Trophoblast cell (in vitro differentiated cells and primary cell): ENCODE measurements around the gene SAMD10.
A peak's percentile ranks its signal among the peaks of the same experiment; 100 is the strongest.

ENCODE experiments used
- DNase-seq, 2 donors: peaks; one replicate each; pipeline ENCODE4 v3.0.0-alpha.2; 2016
- H2AFZ ChIP-seq: 2 replicates; pipeline ENCODE4 v1.6.1; 2013; ENCODE audit warnings: low read length, moderate library complexity, mild to moderate bottlenecking; ENCODE audit not compliant: insufficient read depth, poor library complexity
- H2AK5ac ChIP-seq: 2 replicates; pipeline ENCODE4 v1.6.1; 2013; ENCODE audit warnings: mild to moderate bottlenecking, low read length
- H2BK120ac ChIP-seq: 2 replicates; pipeline ENCODE4 v1.6.1; 2013; ENCODE audit warnings: low read length, mild to moderate bottlenecking, moderate library complexity; ENCODE audit not compliant: insufficient read depth, poor library complexity
- H2BK12ac ChIP-seq: 2 replicates; pipeline ENCODE4 v1.6.1; 2013; ENCODE audit warnings: mild to moderate bottlenecking, low read length, moderate library complexity
- H2BK5ac ChIP-seq: 2 replicates; pipeline ENCODE4 v1.6.1; 2013; ENCODE audit warnings: low read length, low read depth, moderate library complexity, mild to moderate bottlenecking; ENCODE audit not compliant: poor library complexity
- H3K14ac ChIP-seq: 2 replicates; pipeline ENCODE4 v1.6.1; 2013; ENCODE audit warnings: mild to moderate bottlenecking, low read length
- H3K18ac ChIP-seq: 2 replicates; pipeline ENCODE4 v1.6.1; 2013; ENCODE audit warnings: mild to moderate bottlenecking, low read length
- H3K23ac ChIP-seq: 2 replicates; pipeline ENCODE4 v1.6.1; 2013; ENCODE audit warnings: low read length
- H3K27ac ChIP-seq: 2 replicates; pipeline ENCODE4 v1.5.1; 2013; ENCODE audit warnings: low read depth, mild to moderate bottlenecking, inconsistent platforms, low read length, moderate library complexity
- H3K27me3 ChIP-seq: 2 replicates; pipeline ENCODE4 v1.6.1; 2013; ENCODE audit warnings: inconsistent platforms, mild to moderate bottlenecking, low read length, moderate library complexity; ENCODE audit not compliant: insufficient read depth
- H3K36me3 ChIP-seq, 2 experiments: 1 replicate in 1 of 2; 2 replicates in 1 of 2; pipeline ENCODE4 v1.6.1; 2013; ENCODE audit warnings: low read length in 2 of 2, mild to moderate bottlenecking in 2 of 2, moderate library complexity in 1 of 2; ENCODE audit not compliant: insufficient read depth in 2 of 2, control insufficient read depth in 1 of 2
- H3K4ac ChIP-seq: 2 replicates; pipeline ENCODE4 v1.6.1; 2013; ENCODE audit warnings: low read depth, mild to moderate bottlenecking, low read length, moderate library complexity
- H3K4me1 ChIP-seq, 2 experiments: 1 replicate in 1 of 2; 2 replicates in 1 of 2; pipeline ENCODE4 v1.6.1; 2013; ENCODE audit warnings: low read length in 2 of 2, mild to moderate bottlenecking in 2 of 2, moderate library complexity in 1 of 2; ENCODE audit not compliant: insufficient read depth in 2 of 2, control insufficient read depth in 1 of 2
- H3K4me2 ChIP-seq: 2 replicates; pipeline ENCODE4 v1.6.1; 2013; ENCODE audit warnings: inconsistent platforms, mild to moderate bottlenecking, low read length, moderate library complexity
- H3K4me3 ChIP-seq: 2 replicates; pipeline ENCODE4 v1.5.1; 2013; ENCODE audit warnings: mild to moderate bottlenecking, low read depth, low read length, inconsistent platforms
- H3K79me1 ChIP-seq: one replicate; pipeline ENCODE4 v1.6.1; 2013; ENCODE audit warnings: low read length
- H3K79me2 ChIP-seq: 2 replicates; pipeline ENCODE4 v1.6.1; 2013; ENCODE audit warnings: low read length, mild to moderate bottlenecking; ENCODE audit not compliant: control insufficient read depth, insufficient read depth, poor library complexity
- H3K9ac ChIP-seq: 2 replicates; pipeline ENCODE4 v1.6.1; 2013; ENCODE audit warnings: mild to moderate bottlenecking, low read length
- H3K9me3 ChIP-seq: 2 replicates; pipeline ENCODE4 v1.6.1; 2013; ENCODE audit warnings: low read depth, mild to moderate bottlenecking, control low read depth, inconsistent platforms, low read length; ENCODE audit not compliant: insufficient read depth
- H4K12ac ChIP-seq: 2 replicates; pipeline ENCODE4 v1.6.1; 2013; ENCODE audit warnings: low read depth, mild to moderate bottlenecking, low read length, moderate library complexity
- H4K8ac ChIP-seq: 2 replicates; pipeline ENCODE4 v1.6.1; 2013; ENCODE audit warnings: low read depth, mild to moderate bottlenecking, low read length, moderate library complexity
- H4K91ac ChIP-seq: one replicate; pipeline ENCODE4 v1.6.1; 2013; ENCODE audit warnings: low read depth, mild to moderate bottlenecking, low read length, moderate library complexity
- WGBS: extraction: QIAGEN DNeasy Blood & Tissue Kit; methylation state at CpG from one replicate; pipeline ENCODE4 v1.1.7; 2013; ENCODE audit warnings: missing lambda C conversion rate; ENCODE audit not compliant: insufficient read length, insufficient coverage; ENCODE audit errors: extremely low coverage; 5-methylcytosine and 5-hydroxymethylcytosine counted together

Gene SAMD10

DNA sequence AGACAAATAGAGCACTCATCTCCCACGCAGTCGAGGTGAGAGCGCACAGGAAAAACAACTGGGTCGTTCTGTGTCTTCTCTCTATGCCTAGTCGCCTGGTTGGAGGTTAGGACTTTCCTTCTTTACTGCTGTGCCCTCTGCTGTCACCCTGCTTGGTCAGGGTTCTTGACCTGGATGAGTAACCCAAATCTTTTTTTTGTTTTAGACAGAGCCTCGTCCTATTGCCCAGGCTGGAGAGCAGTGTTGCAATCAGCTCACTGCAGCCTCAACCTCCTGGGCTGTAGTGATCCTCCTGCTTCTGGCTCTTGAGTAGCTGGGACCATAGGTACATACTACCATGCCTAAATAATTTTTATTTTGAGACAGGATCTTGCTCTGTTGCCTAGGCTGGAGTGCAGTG lies 26.0 kb upstream of the SAMD10 start:
- H4K12ac ChIP-seq = no peak overlapping the region
- no peak overlapping the region for H2AK5ac ChIP-seq
- H2BK5ac ChIP-seq = no peak overlapping the region
- no peak overlapping the region for H2AFZ ChIP-seq
- H3K18ac ChIP-seq = no peak overlapping the region
- no peak overlapping the region for H3K23ac ChIP-seq
- no peaks in the 10 kb centered on the region for H3K9me3 ChIP-seq
- no CpG with 5 or more reads among the region's 6 CpGs for WGBS
- H4K8ac ChIP-seq = no peak overlapping the region
- H2BK12ac ChIP-seq = no peak overlapping the region
- H3K79me2 ChIP-seq = no peaks in the 10 kb centered on the region
- no peaks in the 10 kb centered on the region for H3K27me3 ChIP-seq
- H3K4me1 ChIP-seq = no peaks in the 10 kb centered on the region
- peaks cover 55 to 69% of the 10 kb centered on the region in 2 experiments for H3K36me3 ChIP-seq
- H4K91ac ChIP-seq = no peak overlapping the region
- H2BK120ac ChIP-seq = no peak overlapping the region
- H3K4me2 ChIP-seq = no peak overlapping the region
- no peak overlapping the region for H3K9ac ChIP-seq
- no peak overlapping the region for H3K4me3 ChIP-seq
- DNase-seq = no peak
- no peak overlapping the region for H3K4ac ChIP-seq
- H3K79me1 ChIP-seq = no peaks in the 10 kb centered on the region
- H3K27ac ChIP-seq = no peak overlapping the region
- no peak overlapping the region for H3K14ac ChIP-seq

DNA sequence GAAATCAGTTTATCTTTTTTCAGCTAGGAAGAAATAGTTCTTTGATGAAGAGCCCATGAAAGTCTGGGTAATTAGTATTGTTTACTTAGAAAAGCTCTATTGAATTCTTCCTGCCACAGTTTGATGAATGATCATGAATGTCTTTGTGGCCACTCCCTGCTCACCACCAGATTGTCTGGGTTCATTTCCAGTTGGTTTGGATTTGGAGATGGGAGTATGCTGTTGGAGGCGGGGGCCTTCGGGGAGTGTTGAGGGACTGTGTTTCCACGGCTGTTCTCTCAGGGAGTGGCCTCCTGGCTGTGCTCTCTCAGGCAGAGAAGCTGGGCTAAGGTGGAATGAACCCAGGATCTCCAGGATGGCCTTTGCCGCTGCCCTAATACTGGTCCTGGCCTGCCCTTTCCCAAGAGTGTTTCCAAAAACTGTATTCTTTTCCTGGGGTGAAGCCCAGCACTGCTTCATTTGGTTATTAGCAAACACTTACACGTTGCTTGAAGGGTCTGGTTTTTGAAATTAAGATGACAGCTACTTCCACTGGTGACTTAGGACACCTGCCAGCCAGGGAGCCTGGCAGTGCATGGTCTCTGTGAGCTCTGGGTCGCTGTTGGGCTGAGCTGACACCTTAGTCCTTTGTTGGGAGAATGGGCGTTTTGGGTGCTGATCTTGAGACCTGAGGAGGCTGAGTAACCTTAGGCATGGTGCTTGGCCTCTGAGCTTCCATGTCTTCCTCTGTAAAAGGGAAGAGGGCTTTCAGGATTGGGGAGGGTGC lies 24.7 kb upstream of the SAMD10 start:
- H2AFZ ChIP-seq = no peak overlapping the region
- H3K14ac ChIP-seq = no peak overlapping the region
- peak overlapping the region; percentile 49 for H3K9ac ChIP-seq
- no CpG with 5 or more reads among the region's 7 CpGs for WGBS
- H4K91ac ChIP-seq = no peak overlapping the region
- no peak overlapping the region for H2BK120ac ChIP-seq
- no peak overlapping the region for H3K4me3 ChIP-seq
- no peak for DNase-seq
- H3K18ac ChIP-seq = no peak overlapping the region
- peaks cover 60 to 71% of the 10 kb centered on the region in 2 experiments for H3K36me3 ChIP-seq
- no peak overlapping the region for H2BK5ac ChIP-seq
- H4K12ac ChIP-seq = no peak overlapping the region
- no peak overlapping the region for H3K23ac ChIP-seq
- no peaks in the 10 kb centered on the region for H3K79me1 ChIP-seq
- H3K9me3 ChIP-seq = no peaks in the 10 kb centered on the region
- H3K4me1 ChIP-seq = no peaks in the 10 kb centered on the region
- H4K8ac ChIP-seq = no peak overlapping the region
- H2BK12ac ChIP-seq = no peak overlapping the region
- no peak overlapping the region for H3K4ac ChIP-seq
- no peaks in the 10 kb centered on the region for H3K79me2 ChIP-seq
- no peak overlapping the region for H3K4me2 ChIP-seq
- H2AK5ac ChIP-seq = no peak overlapping the region
- no peak overlapping the region for H3K27ac ChIP-seq
- no peaks in the 10 kb centered on the region for H3K27me3 ChIP-seq

DNA sequence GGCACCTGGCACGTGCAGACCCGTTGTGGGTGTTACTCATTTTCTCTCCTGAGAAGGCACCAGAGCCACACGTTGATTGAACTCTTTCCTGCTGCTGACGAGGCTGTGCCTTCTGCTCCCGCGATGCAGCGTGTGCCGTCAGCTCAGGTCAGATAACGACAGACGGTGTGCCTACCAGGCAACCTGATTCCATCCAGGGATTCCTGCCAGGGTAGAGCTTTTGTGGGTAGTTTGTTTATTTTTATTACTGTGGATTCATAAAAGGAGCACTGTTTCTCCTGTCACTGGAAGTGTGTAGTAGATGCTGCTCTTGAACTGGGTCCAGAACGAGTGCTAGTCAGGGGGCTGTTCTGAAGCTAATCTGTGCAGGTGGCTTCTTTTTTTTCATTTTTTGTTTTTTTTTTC lies 22.2 kb upstream of the SAMD10 start:
- Histone ChIP-seq H2BK12ac (no peak overlapping the region), H3K23ac (no peak overlapping the region), H4K12ac (no peak overlapping the region), H2AK5ac (no peak overlapping the region), H3K79me1 (no peaks in the 10 kb centered on the region), H4K91ac (no peak overlapping the region), H3K27ac (no peak overlapping the region), H3K9me3 (no peaks in the 10 kb centered on the region), H3K9ac (no peak overlapping the region), H3K4me2 (no peak overlapping the region), H3K4me1 (no peaks in the 10 kb centered on the region), H3K36me3 (peaks cover 59 to 73% of the 10 kb centered on the region in 2 experiments), H3K27me3 (no peaks in the 10 kb centered on the region), H2BK120ac (no peak overlapping the region), H3K18ac (no peak overlapping the region), H3K4me3 (no peak overlapping the region), H4K8ac (no peak overlapping the region), H3K14ac (no peak overlapping the region), H2AFZ (no peak overlapping the region), H3K79me2 (no peaks in the 10 kb centered on the region), H2BK5ac (no peak overlapping the region), H3K4ac (no peak overlapping the region)
- no peak for DNase-seq
- WGBS = no CpG with 5 or more reads among the region's 11 CpGs

DNA sequence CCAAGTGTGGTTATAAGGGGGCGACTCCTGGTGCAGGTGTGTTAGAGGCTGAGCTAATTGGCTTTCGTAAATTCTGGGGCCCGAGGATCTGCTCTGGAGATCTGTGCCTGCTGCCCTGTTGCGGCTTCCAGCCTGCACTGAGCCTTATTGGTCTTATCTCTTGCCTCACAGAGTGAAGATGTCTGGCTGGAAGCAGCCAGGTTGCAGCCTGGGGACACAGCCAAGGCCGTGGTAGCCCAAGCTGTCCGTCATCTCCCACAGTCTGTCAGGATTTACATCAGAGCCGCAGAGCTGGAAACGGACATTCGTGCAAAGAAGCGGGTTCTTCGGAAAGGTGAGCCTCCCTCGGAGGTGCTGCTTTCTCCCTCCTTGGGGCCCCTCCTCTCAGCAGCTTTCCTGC lies 21.5 kb upstream of the SAMD10 start:
- Histone ChIP-seq H3K79me1 (no peaks in the 10 kb centered on the region), H4K8ac (no peak overlapping the region), H3K4me2 (no peak overlapping the region), H3K27ac (no peak overlapping the region), H3K14ac (no peak overlapping the region), H3K18ac (no peak overlapping the region), H3K27me3 (no peaks in the 10 kb centered on the region), H3K9ac (peak overlapping the region; percentile 63), H3K4me3 (no peak overlapping the region), H2AK5ac (no peak overlapping the region), H3K23ac (no peak overlapping the region), H2AFZ (no peak overlapping the region), H3K4me1 (no peaks in the 10 kb centered on the region), H3K4ac (no peak overlapping the region), H4K91ac (no peak overlapping the region), H2BK120ac (no peak overlapping the region), H3K9me3 (no peaks in the 10 kb centered on the region), H4K12ac (no peak overlapping the region), H2BK5ac (no peak overlapping the region), H2BK12ac (no peak overlapping the region), H3K79me2 (no peaks in the 10 kb centered on the region), H3K36me3 (peaks cover 63 to 76% of the 10 kb centered on the region in 2 experiments)
- no peak for DNase-seq
- no CpG with 5 or more reads among the region's 12 CpGs for WGBS
